Small intestine (tissue), 7 donors: ENCODE data around the gene HELZ. TPM values are rescaled to one million over a fixed set of nuclear protein-coding genes. Genes with fewer than 3 reads are reported as not detected.

Experiments used
- DNase-seq, 2 donors: peaks; one replicate each; pipeline versions ENCODE4 v3.0.0 to v3.0.0-alpha.2; 2013
- FAIRE-seq: peaks from 2 replicates; lab custom pipeline; 2012; peaks lifted over from hg19 to GRCh38; lab: Jason Lieb, UNC
- H3K27ac ChIP-seq, 3 donors: one replicate each; pipeline ENCODE4 v1.5.1; 2013; ENCODE audit warnings: low read length in 2 of 3, mild to moderate bottlenecking in 2 of 3, control low read depth in 1 of 3, inconsistent platforms in 1 of 3, low read depth in 1 of 3, moderate library complexity in 1 of 3
- H3K27me3 ChIP-seq, 3 donors: one replicate each; pipeline ENCODE4 v1.6.1; 2013; ENCODE audit warnings: low read length in 3 of 3, inconsistent platforms in 1 of 3; ENCODE audit not compliant: control insufficient read depth in 3 of 3, insufficient read depth in 3 of 3
- H3K36me3 ChIP-seq, 3 donors: one replicate each; pipeline ENCODE4 v1.6.1; 2013; ENCODE audit warnings: low read length in 3 of 3, inconsistent platforms in 1 of 3, low read depth in 1 of 3, mild to moderate bottlenecking in 1 of 3, moderate library complexity in 1 of 3; ENCODE audit not compliant: control insufficient read depth in 3 of 3, insufficient read depth in 2 of 3
- H3K4me1 ChIP-seq, 3 donors: one replicate each; pipeline ENCODE4 v1.6.1; 2013; ENCODE audit warnings: low read length in 2 of 3, inconsistent platforms in 1 of 3, low read depth in 1 of 3, mild to moderate bottlenecking in 1 of 3, moderate library complexity in 1 of 3; ENCODE audit not compliant: control insufficient read depth in 3 of 3, insufficient read depth in 2 of 3
- H3K4me3 ChIP-seq, 3 donors: one replicate each; pipeline ENCODE4 v1.5.1; 2013; ENCODE audit warnings: low read length in 3 of 3, control low read depth in 1 of 3, inconsistent platforms in 1 of 3, low read depth in 1 of 3, mild to moderate bottlenecking in 1 of 3, moderate library complexity in 1 of 3
- H3K9me3 ChIP-seq, 2 donors: one replicate each; pipeline ENCODE4 v1.6.1; 2013; ENCODE audit warnings: low read depth in 1 of 2, low read length in 1 of 2; ENCODE audit not compliant: control insufficient read depth in 2 of 2, insufficient read depth in 1 of 2
- WGBS, 3 donors: extraction: QIAGEN DNeasy Blood & Tissue Kit; methylation state at CpG; one replicate each; pipeline ENCODE4 v1.1.7; 2013; 5-methylcytosine and 5-hydroxymethylcytosine counted together
- polyA plus RNA-seq, 4 donors: library from polyadenylated mRNA; stranded (reverse) in 3 of 4; unstranded in 1 of 4; fragments of 200-250 nt in 3 of 4; fragments of 120-200 nt in 1 of 4; gene quantifications; one replicate each; pipeline versions ENCODE4 v1.2.1 to v1.2.3, GENCODE V29; 2013
- donor health status: healthy with polysubstance abuse.
- donor health status: control.
- donor health status: control.
- donor health status: Bipolar disorder and iron deficiency.
- donor health status: healthy.

Gene HELZ
- polyA plus RNA-seq, 4 donors: 2.7 to 27.3 (median 3.6) TPM

DNA sequence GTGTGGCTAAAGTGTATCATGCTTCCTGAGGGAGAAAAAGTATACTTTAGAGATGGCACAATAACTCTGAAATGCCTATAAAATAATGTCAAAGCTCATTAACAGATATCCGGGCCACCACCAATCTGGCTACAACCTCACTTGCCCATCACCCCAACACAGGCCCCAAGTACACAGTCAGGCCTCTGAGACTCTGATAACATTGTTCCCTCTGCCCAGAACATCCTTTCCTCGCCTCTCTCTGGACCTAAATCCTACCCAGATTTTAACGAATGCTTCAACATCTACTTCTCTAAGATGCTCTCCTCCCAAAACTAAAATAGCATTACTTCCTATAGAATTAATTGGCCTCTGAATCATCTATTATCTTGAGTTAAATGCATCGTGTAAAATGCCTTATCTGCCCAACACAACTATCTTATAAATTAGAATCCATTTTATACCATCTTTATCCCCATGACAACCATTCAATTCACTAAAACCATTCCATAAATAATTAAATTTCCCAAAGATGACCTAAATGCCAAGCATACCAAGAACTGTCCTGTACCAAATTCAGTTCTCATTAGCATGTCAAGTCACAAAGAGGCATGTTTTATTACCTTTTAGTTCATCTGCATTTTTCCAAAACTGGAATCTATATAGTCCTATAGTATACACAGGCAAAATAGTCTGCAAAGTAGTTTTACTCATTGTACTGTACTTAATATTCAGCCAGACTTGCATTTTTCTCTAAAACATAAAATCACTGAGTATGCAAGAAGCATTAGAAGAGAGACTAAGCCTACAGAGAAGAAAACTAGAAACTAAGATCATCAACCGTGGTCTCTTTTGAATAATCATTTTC is 15.7 kb downstream of the HELZ start:
- Histone ChIP-seq H3K4me1 (no peaks in the 10 kb centered on the region), H3K36me3 (peaks cover 0 to 36% (median 2%) of the 10 kb centered on the region in 3 donors), H3K4me3 (no peak overlapping the region), H3K9me3 (no peaks in the 10 kb centered on the region), H3K27me3 (no peaks in the 10 kb centered on the region), H3K27ac (no peak overlapping the region)
- FAIRE-seq (no peak), DNase-seq (no peak)
- 79 to 88% (median 85%) methylated on average over 5 of the region's 5 CpGs for WGBS, 3 donors

DNA sequence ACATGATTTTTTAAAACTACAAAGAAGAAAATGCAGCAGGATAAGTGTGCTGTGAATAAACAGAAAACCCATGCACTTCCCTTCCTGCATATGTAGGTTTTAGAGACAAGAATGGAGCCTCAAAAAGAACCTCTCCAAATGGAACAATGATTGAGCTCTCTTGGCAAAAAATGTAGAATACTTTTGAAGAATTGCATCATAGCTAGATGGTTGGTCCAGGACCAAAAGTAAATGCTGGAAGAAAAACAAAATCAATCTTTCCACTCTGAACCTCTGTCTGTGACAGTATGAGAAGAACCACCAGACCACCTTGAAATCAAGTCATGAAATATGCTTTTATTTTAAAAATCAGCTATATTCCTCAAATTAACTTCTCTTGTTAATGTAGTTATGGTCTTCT is 17.5 kb downstream of the HELZ start:
- Histone ChIP-seq H3K27me3 (no peaks in the 10 kb centered on the region), H3K36me3 (peaks cover 0 to 37% (median 2%) of the 10 kb centered on the region in 3 donors), H3K9me3 (no peaks in the 10 kb centered on the region), H3K27ac (no peak overlapping the region), H3K4me3 (no peak overlapping the region), H3K4me1 (peaks cover 0 to under 1% (median 0%) of the 10 kb centered on the region in 3 donors)
- FAIRE-seq (no peak), DNase-seq (no peak)

DNA sequence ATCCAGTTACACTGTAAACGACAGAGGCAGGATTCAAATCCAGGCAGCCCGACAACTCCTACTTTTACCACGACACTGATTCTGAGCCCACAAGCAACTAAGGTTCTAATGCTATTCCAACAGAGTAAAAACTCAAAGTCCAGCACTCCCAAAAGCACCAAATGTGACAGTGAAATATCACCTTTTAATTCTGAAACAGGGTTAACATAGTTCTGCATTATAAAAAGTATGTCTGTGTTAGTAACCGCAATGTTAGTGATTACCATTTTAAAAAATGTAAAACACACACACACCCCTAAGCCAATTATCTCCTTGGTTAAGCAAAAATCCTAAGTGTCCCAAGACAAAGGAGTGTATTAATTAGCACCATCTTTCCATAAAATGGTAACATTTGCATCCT is 19.7 kb downstream of the HELZ start:
- WGBS, 3 donors: 90 to 94% (median 90%) methylated on average over 4 of the region's 4 CpGs
- FAIRE-seq: no peak

DNA sequence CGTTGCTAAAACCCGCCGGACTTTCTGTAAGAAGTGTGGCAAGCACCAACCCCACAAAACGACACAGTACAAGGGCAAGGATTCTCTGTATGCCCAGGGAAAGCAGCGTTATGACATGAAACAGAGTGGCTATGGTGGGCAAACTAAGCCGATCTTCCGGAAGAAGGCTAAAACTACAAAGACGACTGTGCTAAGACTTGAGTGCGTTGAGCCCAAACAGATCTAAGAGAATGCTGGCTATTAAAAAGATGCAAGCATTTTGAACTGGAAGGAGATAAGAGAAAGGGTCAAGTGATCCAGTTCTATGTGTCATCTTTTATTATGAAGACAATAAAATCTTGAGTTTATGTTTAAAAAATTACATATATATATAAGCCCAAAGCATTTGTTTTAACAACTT is 20.3 kb downstream of the HELZ start:
- FAIRE-seq (no peak), DNase-seq (no peak)
- H3K36me3 ChIP-seq: peaks cover 0 to 33% (median 2%) of the 10 kb centered on the region in 3 donors
- 95 to 99% (median 96%) methylated on average over 9 of the region's 9 CpGs for WGBS, 3 donors
- H3K27me3 ChIP-seq: no peaks in the 10 kb centered on the region
- peaks cover 0 to 3% (median 0%) of the 10 kb centered on the region in 3 donors for H3K4me1 ChIP-seq
- H3K4me3 ChIP-seq: no peak overlapping the region
- H3K9me3 ChIP-seq: no peaks in the 10 kb centered on the region
- no peak overlapping the region for H3K27ac ChIP-seq

More for the DNA sequence above, 19.7 kb downstream of the HELZ start:
- no peak overlapping the region for H3K27ac ChIP-seq
- no peaks in the 10 kb centered on the region for H3K9me3 ChIP-seq
- DNase-seq: no peak
- no peaks in the 10 kb centered on the region for H3K27me3 ChIP-seq
- peaks cover 0 to 3% (median 0%) of the 10 kb centered on the region in 3 donors for H3K4me1 ChIP-seq
- H3K36me3 ChIP-seq: peaks cover 0 to 32% (median 2%) of the 10 kb centered on the region in 3 donors
- no peak overlapping the region for H3K4me3 ChIP-seq

DNA sequence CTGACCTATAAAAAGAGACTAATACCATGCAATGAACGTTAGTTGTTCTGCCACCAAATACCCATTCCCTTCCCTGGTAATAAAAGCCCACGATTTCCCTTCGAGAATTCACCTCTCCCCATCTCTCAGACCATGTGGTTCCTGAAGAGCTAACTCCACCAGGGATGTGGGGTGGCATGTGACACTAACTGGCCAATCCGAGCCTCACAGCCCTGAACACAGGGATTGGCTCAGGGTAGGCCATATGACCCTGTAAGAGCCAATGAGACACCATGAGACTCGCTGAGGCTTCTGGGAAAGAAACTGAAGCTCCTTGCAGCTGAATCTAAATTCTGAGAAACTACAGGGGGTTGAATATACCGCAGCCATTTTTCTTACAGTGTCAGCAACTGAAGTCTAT is 21.1 kb downstream of the HELZ start:
- WGBS, 3 donors: 86 to 92% (median 89%) methylated on average over 6 of the region's 6 CpGs
- DNase-seq: no peak
- H3K27ac ChIP-seq: no peak overlapping the region
- peaks cover 0 to 3% (median 0%) of the 10 kb centered on the region in 3 donors for H3K4me1 ChIP-seq
- no peaks in the 10 kb centered on the region for H3K27me3 ChIP-seq
- H3K9me3 ChIP-seq: no peaks in the 10 kb centered on the region
- peaks cover 0 to 31% (median 2%) of the 10 kb centered on the region in 3 donors for H3K36me3 ChIP-seq
- FAIRE-seq: no peak
- no peak overlapping the region for H3K4me3 ChIP-seq

DNA sequence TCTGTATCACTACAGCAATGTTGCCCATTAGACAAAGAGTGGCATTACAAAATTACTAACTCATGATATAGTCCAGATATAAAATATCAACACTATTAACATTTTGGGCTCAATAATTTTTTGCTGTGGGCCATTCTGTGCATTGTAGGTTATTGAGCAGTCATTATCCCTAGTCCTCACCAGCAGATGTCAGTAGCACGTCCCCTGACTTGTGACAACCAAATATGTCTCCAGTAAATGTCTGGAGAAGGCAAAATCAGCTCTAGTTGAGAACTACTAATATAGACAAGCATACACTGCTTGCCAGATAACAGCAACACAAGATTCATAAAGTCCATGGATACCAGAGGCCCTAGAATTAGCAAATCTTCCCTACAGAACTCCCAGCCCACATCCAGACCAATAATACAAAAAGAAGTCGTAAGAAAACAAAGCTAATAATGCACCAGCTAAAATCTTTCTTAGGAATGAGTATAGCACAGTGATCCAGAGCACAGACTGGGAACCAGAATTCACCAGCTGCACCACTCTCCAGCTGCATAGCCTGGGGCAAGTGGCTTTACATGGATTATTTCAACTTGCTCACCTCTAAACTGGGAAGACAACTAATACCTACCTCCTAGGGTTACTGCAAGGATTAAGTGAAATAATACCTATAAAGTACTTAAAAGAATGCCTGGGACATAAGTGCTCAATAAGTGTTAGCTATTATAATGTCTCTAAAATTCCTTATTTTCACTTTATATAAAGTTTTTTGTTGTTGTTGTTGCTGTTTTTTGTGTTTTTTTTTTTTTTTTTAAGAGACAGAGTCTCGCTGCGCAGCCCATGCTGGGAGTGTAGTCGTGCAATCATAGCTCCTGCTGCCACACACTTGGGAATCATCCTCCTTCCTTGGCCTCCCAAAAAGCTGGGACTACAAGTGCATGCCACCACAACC is 23.7 kb downstream of the HELZ start:
- Histone ChIP-seq H3K4me1 (peaks cover 0 to 9% (median 5%) of the 10 kb centered on the region in 3 donors), H3K4me3 (peak overlapping the region in 1 of 3 donors; percentile 9), H3K9me3 (no peaks in the 10 kb centered on the region), H3K36me3 (peaks cover 0 to 40% (median 6%) of the 10 kb centered on the region in 3 donors), H3K27me3 (no peaks in the 10 kb centered on the region), H3K27ac (no peak overlapping the region)
- FAIRE-seq (no peak), DNase-seq (peak; percentile 62 to 71)
- WGBS, 3 donors: 80 to 88% (median 88%) methylated on average over 5 of the region's 5 CpGs

DNA sequence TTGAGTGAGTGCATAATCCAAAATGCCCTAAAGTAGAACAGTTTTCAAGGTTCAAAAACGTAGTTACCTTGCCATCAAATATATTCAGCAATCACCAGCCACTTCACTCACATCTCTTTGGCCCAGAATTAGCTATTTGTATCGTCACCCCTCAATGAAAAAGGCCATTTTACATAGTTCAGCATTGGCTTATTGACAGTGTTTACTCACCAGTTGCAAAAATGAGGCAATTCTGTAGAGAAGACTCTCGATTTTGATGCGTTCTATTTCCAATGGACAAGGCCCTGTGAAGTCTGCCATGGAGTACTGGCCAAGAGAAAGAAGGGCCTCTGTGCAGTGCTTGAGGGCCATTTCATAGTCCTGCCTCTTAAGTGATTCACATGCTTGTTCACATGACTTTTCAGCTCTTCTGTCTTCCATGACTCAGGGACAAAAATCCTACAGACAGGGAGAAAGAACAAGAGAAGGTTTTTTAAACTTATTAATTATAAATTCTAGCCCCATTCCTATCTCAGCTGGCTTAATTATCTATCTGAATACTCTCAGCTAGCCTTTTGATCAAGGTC is 26.5 kb downstream of the HELZ start:
- Histone ChIP-seq H3K27ac (no peak overlapping the region), H3K4me3 (no peak overlapping the region), H3K36me3 (peaks cover 0 to 36% (median 9%) of the 10 kb centered on the region in 3 donors), H3K9me3 (no peaks in the 10 kb centered on the region), H3K27me3 (no peaks in the 10 kb centered on the region), H3K4me1 (peaks cover 0 to 9% (median 9%) of the 10 kb centered on the region in 3 donors)
- 95 to 98% (median 96%) methylated on average over 4 of the region's 4 CpGs for WGBS, 3 donors
- no peak for DNase-seq
- FAIRE-seq: no peak

DNA sequence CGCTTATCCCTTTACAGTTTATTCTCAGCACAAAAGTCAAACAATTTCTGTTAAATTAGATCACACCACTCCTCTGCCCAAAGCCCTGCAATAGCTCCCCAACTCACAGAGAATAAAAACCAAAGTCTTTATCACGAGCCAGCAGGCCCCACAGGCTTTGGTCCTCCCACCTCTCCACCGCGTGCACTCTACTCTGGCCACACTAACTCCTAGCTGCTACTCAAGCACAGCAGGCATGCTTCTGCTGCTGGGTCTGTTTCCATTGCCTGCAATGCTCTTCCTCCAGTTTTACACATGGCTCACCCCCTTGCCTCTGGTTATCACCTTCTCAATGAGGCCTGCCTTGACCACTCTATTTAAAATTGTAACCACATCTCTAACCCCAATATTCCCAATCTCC is 27.6 kb downstream of the HELZ start:
- FAIRE-seq: no peak
- H3K4me1 ChIP-seq: peaks cover 0 to 12% (median 8%) of the 10 kb centered on the region in 3 donors

More for the DNA sequence above, 27.6 kb downstream of the HELZ start:
- Histone ChIP-seq H3K27me3 (no peaks in the 10 kb centered on the region), H3K4me3 (no peak overlapping the region), H3K9me3 (no peaks in the 10 kb centered on the region), H3K27ac (no peak overlapping the region), H3K36me3 (peaks cover 0 to 34% (median 7%) of the 10 kb centered on the region in 3 donors)
- WGBS, 3 donors: 93 to 97% (median 95%) methylated on average over 4 of the region's 4 CpGs
- DNase-seq: no peak
